ENCODE results near the gene MAGI1. TPM values are rescaled to one million over a fixed set of nuclear protein-coding genes. Genes with fewer than 3 reads are reported as not detected.

Gene MAGI1
- total RNA-seq, 1 donor from 2014 or later = 18.7 TPM

- Mint-ChIP-seq H3K27ac (ENCODE audit: unreplicated experiment) (no peak overlapping the region), H3K9me3 (ENCODE audit: low read depth) (no peaks in the 10 kb centered on the region), H3K4me3 (ENCODE audit: unreplicated experiment) (no peak overlapping the region), H3K36me3 (ENCODE audit: low read depth) (no peaks in the 10 kb centered on the region), H3K27me3 (ENCODE audit: low read depth) (no peaks in the 10 kb centered on the region), H3K4me1 (ENCODE audit: low read depth) (peaks cover 8% of the 10 kb centered on the region)
- no peak for TF ChIP-seq CTCF (IDR thresholded peaks at IDR 0.05)
- no peak for DNase-seq (ENCODE audit: low spot score)
Measured at GRCh38 chr3:65908588-65908987, 130.1 kb downstream of the MAGI1 start.

- no peak overlapping the region for H3K4me3 Mint-ChIP-seq (ENCODE audit: unreplicated experiment)
- no peaks in the 10 kb centered on the region for H3K36me3 Mint-ChIP-seq (ENCODE audit: low read depth)
- H3K4me1 Mint-ChIP-seq (ENCODE audit: low read depth) = peaks cover 11% of the 10 kb centered on the region
- no peaks in the 10 kb centered on the region for H3K27me3 Mint-ChIP-seq (ENCODE audit: low read depth)
- no peak overlapping the region for H3K27ac Mint-ChIP-seq (ENCODE audit: unreplicated experiment)
- TF ChIP-seq CTCF (IDR thresholded peaks at IDR 0.05) = no peak
- no peak for DNase-seq (ENCODE audit: low spot score)
- H3K9me3 Mint-ChIP-seq (ENCODE audit: low read depth) = no peaks in the 10 kb centered on the region
Measured at GRCh38 chr3:65907232-65908130, 131.2 kb downstream of the MAGI1 start.

GRCh38 chr3:65905771-65906170 lies 132.9 kb downstream of the MAGI1 start:
- H3K36me3 Mint-ChIP-seq (ENCODE audit: low read depth) = no peaks in the 10 kb centered on the region
- no peaks in the 10 kb centered on the region for H3K9me3 Mint-ChIP-seq (ENCODE audit: low read depth)
- H3K4me3 Mint-ChIP-seq (ENCODE audit: unreplicated experiment) = no peak overlapping the region
- H3K27me3 Mint-ChIP-seq (ENCODE audit: low read depth) = no peaks in the 10 kb centered on the region
- no peak overlapping the region for H3K27ac Mint-ChIP-seq (ENCODE audit: unreplicated experiment)
- peaks cover 28% of the 10 kb centered on the region for H3K4me1 Mint-ChIP-seq (ENCODE audit: low read depth)
- no peak for TF ChIP-seq CTCF (IDR thresholded peaks at IDR 0.05)
- DNase-seq (ENCODE audit: low spot score) = no peak

GRCh38 chr3:65904016-65904415 lies 134.7 kb downstream of the MAGI1 start:
- Mint-ChIP-seq H3K4me3 (ENCODE audit: unreplicated experiment) (no peak overlapping the region), H3K9me3 (ENCODE audit: low read depth) (no peaks in the 10 kb centered on the region), H3K36me3 (ENCODE audit: low read depth) (no peaks in the 10 kb centered on the region), H3K27me3 (ENCODE audit: low read depth) (no peaks in the 10 kb centered on the region), H3K27ac (ENCODE audit: unreplicated experiment) (no peak overlapping the region), H3K4me1 (ENCODE audit: low read depth) (peaks cover 34% of the 10 kb centered on the region)
- no peak for TF ChIP-seq CTCF (IDR thresholded peaks at IDR 0.05)
- no peak for DNase-seq (ENCODE audit: low spot score)

GRCh38 chr3:65902304-65902793 lies 136.4 kb downstream of the MAGI1 start:
- DNase-seq (ENCODE audit: low spot score) = no peak
- no peaks in the 10 kb centered on the region for H3K9me3 Mint-ChIP-seq (ENCODE audit: low read depth)
- no peak overlapping the region for H3K4me3 Mint-ChIP-seq (ENCODE audit: unreplicated experiment)
- peak overlapping the region; percentile 12 for H3K27ac Mint-ChIP-seq (ENCODE audit: unreplicated experiment)
- no peak for TF ChIP-seq CTCF (IDR thresholded peaks at IDR 0.05)
- H3K36me3 Mint-ChIP-seq (ENCODE audit: low read depth) = no peaks in the 10 kb centered on the region
- H3K4me1 Mint-ChIP-seq (ENCODE audit: low read depth) = peaks cover 34% of the 10 kb centered on the region
- H3K27me3 Mint-ChIP-seq (ENCODE audit: low read depth) = no peaks in the 10 kb centered on the region
